Measurements from ENCODE around the gene IFRD2. TPM values are rescaled to one million over a fixed set of nuclear protein-coding genes. Genes with fewer than 3 reads are reported as not detected.

Gene IFRD2
- total RNA-seq, 6 donors from 2014 or later = 45.4 to 126 (median 77.5) TPM

Other genes with a start within 250 kb of the IFRD2 start
- gene RBM5, start 203.5 kb downstream of the IFRD2 start, total RNA-seq = 100 to 1,000 TPM; 130 to 713 (median 189) TPM
- 10 to 100 TPM in 5 of 6 donors, 1 to 10 TPM in 1; 4.2 to 76.0 (median 27.5) TPM for gene SEMA3F, start 137.1 kb downstream of the IFRD2 start, total RNA-seq
- gene GNAT1, start 100.8 kb downstream of the IFRD2 start, total RNA-seq = under 1 TPM in 2 of 6 donors, not detected in 4; 0.10 to 0.40 TPM
- under 1 TPM in 2 of 6 donors, not detected in 4; 0.15 to 0.17 TPM for gene SLC38A3, start 87.2 kb downstream of the IFRD2 start, total RNA-seq
- 100 to 1,000 TPM; 191 to 440 (median 295) TPM for gene GNAI2, start 56.2 kb downstream of the IFRD2 start, total RNA-seq
- gene SEMA3B, start 23.3 kb downstream of the IFRD2 start, total RNA-seq = 100 to 1,000 TPM in 5 of 6 donors, 10 to 100 TPM in 1; 98.3 to 242 (median 122) TPM
- under 1 TPM in 2 of 6 donors, not detected in 4; 0.14 to 0.59 TPM for gene LSMEM2, start 13.3 kb downstream of the IFRD2 start, total RNA-seq
- 1 to 10 TPM in 5 of 6 donors, under 1 TPM in 1; 0.33 to 5.7 (median 3.1) TPM for gene HYAL3, start 7.0 kb upstream of the IFRD2 start, total RNA-seq
- 10 to 100 TPM; 12.1 to 34.5 (median 15.1) TPM for gene NAA80, start 7.0 kb upstream of the IFRD2 start, total RNA-seq
- 10 to 100 TPM; 22.0 to 99.1 (median 63.0) TPM for gene HYAL1, start 11.1 kb upstream of the IFRD2 start, total RNA-seq
- 100 to 1,000 TPM; 120 to 389 (median 226) TPM for gene HYAL2, start 30.3 kb upstream of the IFRD2 start, total RNA-seq
- gene TUSC2, start 35.8 kb upstream of the IFRD2 start, total RNA-seq = 10 to 100 TPM; 16.8 to 36.1 (median 25.0) TPM
- 10 to 100 TPM; 42.7 to 78.9 (median 47.7) TPM for gene RASSF1, start 48.4 kb upstream of the IFRD2 start, total RNA-seq
- 10 to 100 TPM in 5 of 6 donors, 1 to 10 TPM in 1; 3.1 to 98.7 (median 31.5) TPM for gene ZMYND10, start 53.3 kb upstream of the IFRD2 start, total RNA-seq
- gene NPRL2, start 58.3 kb upstream of the IFRD2 start, total RNA-seq = 10 to 100 TPM; 15.0 to 41.9 (median 17.3) TPM
- gene CYB561D2, start 58.4 kb upstream of the IFRD2 start, total RNA-seq = 10 to 100 TPM; 13.2 to 35.4 (median 26.8) TPM
- gene TMEM115, start 67.1 kb upstream of the IFRD2 start, total RNA-seq = 10 to 100 TPM; 39.8 to 68.1 (median 46.5) TPM
- 100 to 1,000 TPM in 4 of 6 donors, 10 to 100 TPM in 2; 71.5 to 213 (median 113) TPM for gene CACNA2D2, start 211.2 kb upstream of the IFRD2 start, total RNA-seq

Data from upper lobe of left lung (tissue), 6 donors.